AG04450 (cell line): ENCODE measurements around the gene RBM15. TPM values are rescaled to one million over a fixed set of nuclear protein-coding genes. Genes with fewer than 3 reads are reported as not detected.

ENCODE experiments used
- CTCF ChIA-PET: fragments of 300-600, 350-600 bp; formaldehyde crosslinking; extraction: SDS; loops from one replicate; lab custom pipeline; 2022; ENCODE audit warnings: antibody characterized with exemption, inconsistent platforms; lab: Charles Lee
- POLR2A ChIA-PET: fragments of 350-600 bp; formaldehyde crosslinking; extraction: SDS; loops from one replicate; lab custom pipeline; 2021; ENCODE audit warnings: antibody characterized with exemption, inconsistent platforms; lab: Yijun Ruan, JAX
- DNase-seq: peaks from one replicate; pipeline ENCODE4 v3.0.0-alpha.2; 2011; ENCODE audit warnings: low read depth, low spot score
- H3K27ac ChIP-seq: one replicate; pipeline ENCODE4 v1.5.1; 2012; ENCODE audit warnings: low read depth, low read length, control low read depth
- H3K27me3 ChIP-seq: one replicate; pipeline ENCODE4 v1.6.0; 2012; ENCODE audit warnings: low read length; ENCODE audit not compliant: control insufficient read depth, insufficient read depth
- H3K4me3 ChIP-seq: 2 replicates; pipeline ENCODE4 v1.5.1; 2011; ENCODE audit warnings: mild to moderate bottlenecking, low read depth, low read length, control low read depth
- H3K9me3 ChIP-seq: 2 replicates; pipeline ENCODE4 v1.5.1; 2012; ENCODE audit warnings: low read length; ENCODE audit not compliant: control insufficient read depth, insufficient read depth
- polyA plus RNA-seq: library from polyadenylated mRNA; depleted of rRNA; stranded (reverse); fragments of >200 nt; gene quantifications from 2 replicates; pipeline ENCODE4 v1.2.3, GENCODE V29; 2011
- TF ChIP-seq, protein P1 (sequence below): IDR thresholded peaks from 2 replicates; pipeline ENCODE4 v1.5.1; 2011; ENCODE audit warnings: low read depth, low read length, control low read depth, inconsistent platforms

RBM15 gene
- polyA plus RNA-seq, 1 experiment: 8.9 TPM

- TF ChIP-seq, protein P1, sequence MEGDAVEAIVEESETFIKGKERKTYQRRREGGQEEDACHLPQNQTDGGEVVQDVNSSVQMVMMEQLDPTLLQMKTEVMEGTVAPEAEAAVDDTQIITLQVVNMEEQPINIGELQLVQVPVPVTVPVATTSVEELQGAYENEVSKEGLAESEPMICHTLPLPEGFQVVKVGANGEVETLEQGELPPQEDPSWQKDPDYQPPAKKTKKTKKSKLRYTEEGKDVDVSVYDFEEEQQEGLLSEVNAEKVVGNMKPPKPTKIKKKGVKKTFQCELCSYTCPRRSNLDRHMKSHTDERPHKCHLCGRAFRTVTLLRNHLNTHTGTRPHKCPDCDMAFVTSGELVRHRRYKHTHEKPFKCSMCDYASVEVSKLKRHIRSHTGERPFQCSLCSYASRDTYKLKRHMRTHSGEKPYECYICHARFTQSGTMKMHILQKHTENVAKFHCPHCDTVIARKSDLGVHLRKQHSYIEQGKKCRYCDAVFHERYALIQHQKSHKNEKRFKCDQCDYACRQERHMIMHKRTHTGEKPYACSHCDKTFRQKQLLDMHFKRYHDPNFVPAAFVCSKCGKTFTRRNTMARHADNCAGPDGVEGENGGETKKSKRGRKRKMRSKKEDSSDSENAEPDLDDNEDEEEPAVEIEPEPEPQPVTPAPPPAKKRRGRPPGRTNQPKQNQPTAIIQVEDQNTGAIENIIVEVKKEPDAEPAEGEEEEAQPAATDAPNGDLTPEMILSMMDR: no peak
- CTCF ChIA-PET: interaction anchor here (0.7 kb wide), 1 partner anchor 149 kb away, joined by 4 read pairs; no protein-coding TSS in a partner anchor
- DNase-seq: no peak
- H3K27me3 ChIP-seq: no peaks in the 10 kb centered on the region
- no peak overlapping the region for H3K4me3 ChIP-seq
- H3K9me3 ChIP-seq: no peaks in the 10 kb centered on the region
- POLR2A ChIA-PET: no interaction called here
- H3K27ac ChIP-seq: no peak overlapping the region
Measured at GRCh38 chr1:110355321-110355720, 16.1 kb downstream of the RBM15 start.

- Histone ChIP-seq H3K9me3 (no peaks in the 10 kb centered on the region), H3K4me3 (no peak overlapping the region), H3K27ac (no peak overlapping the region), H3K27me3 (no peaks in the 10 kb centered on the region)
- ChIA-PET CTCF (interaction anchor here (1.7 kb wide), 2 partner anchors 17 to 56 kb away, joined by 5 to 8 read pairs; partner anchors contain the start of gene RBM15), POLR2A (no interaction called here)
- DNase-seq: no peak
- TF ChIP-seq, protein P1: no peak
Measured at GRCh38 chr1:110356379-110356778, 17.2 kb downstream of the RBM15 start.

- Histone ChIP-seq H3K4me3 (no peak overlapping the region), H3K27me3 (no peaks in the 10 kb centered on the region), H3K27ac (no peak overlapping the region), H3K9me3 (no peaks in the 10 kb centered on the region)
- ChIA-PET POLR2A (no interaction called here), CTCF (interaction anchor here (1.2 to 1.9 kb wide), 4 partner anchors 12 to 136 kb away, joined by 4 to 5 read pairs (median 5); no protein-coding TSS in a partner anchor)
- no peak for DNase-seq
- TF ChIP-seq, protein P1: no peak
Measured at GRCh38 chr1:110360431-110360830, 21.3 kb downstream of the RBM15 start.

GRCh38 chr1:110361856-110362255 is 22.7 kb downstream of the RBM15 start:
- H3K9me3 ChIP-seq: no peaks in the 10 kb centered on the region
- H3K27ac ChIP-seq: no peak overlapping the region
- DNase-seq: no peak
- H3K27me3 ChIP-seq: no peaks in the 10 kb centered on the region
- POLR2A ChIA-PET: no interaction called here
- CTCF ChIA-PET: interaction anchor here (1.0 to 1.9 kb wide), 3 partner anchors 23 to 134 kb away, joined by 4 to 5 read pairs (median 5); partner anchors contain the start of gene RBM15
- no peak overlapping the region for H3K4me3 ChIP-seq
- TF ChIP-seq, protein P1: no peak

- no peaks in the 10 kb centered on the region for H3K27me3 ChIP-seq
- ChIA-PET CTCF (no interaction called here), POLR2A (no interaction called here)
- TF ChIP-seq, protein P1: no peak
- no peak for DNase-seq
- H3K9me3 ChIP-seq: no peaks in the 10 kb centered on the region
- H3K4me3 ChIP-seq: no peak overlapping the region
- H3K27ac ChIP-seq: no peak overlapping the region
Measured at GRCh38 chr1:110364221-110364620, 25.0 kb downstream of the RBM15 start.
